GM12801 (cell line): Measurements from ENCODE around the gene TK2.

Source experiments
- TF ChIP-seq, protein P1 (sequence below): IDR thresholded peaks from one replicate; pipeline ENCODE4 v1.5.1; 2011; ENCODE audit warnings: control low read depth; ENCODE audit not compliant: insufficient read length; ENCODE audit errors: extremely low read depth

The TK2 gene

GRCh38 chr16:66513111-66513723 is 36.7 kb downstream of the TK2 start:
- TF ChIP-seq, protein P1, sequence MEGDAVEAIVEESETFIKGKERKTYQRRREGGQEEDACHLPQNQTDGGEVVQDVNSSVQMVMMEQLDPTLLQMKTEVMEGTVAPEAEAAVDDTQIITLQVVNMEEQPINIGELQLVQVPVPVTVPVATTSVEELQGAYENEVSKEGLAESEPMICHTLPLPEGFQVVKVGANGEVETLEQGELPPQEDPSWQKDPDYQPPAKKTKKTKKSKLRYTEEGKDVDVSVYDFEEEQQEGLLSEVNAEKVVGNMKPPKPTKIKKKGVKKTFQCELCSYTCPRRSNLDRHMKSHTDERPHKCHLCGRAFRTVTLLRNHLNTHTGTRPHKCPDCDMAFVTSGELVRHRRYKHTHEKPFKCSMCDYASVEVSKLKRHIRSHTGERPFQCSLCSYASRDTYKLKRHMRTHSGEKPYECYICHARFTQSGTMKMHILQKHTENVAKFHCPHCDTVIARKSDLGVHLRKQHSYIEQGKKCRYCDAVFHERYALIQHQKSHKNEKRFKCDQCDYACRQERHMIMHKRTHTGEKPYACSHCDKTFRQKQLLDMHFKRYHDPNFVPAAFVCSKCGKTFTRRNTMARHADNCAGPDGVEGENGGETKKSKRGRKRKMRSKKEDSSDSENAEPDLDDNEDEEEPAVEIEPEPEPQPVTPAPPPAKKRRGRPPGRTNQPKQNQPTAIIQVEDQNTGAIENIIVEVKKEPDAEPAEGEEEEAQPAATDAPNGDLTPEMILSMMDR, result no peak

DNA sequence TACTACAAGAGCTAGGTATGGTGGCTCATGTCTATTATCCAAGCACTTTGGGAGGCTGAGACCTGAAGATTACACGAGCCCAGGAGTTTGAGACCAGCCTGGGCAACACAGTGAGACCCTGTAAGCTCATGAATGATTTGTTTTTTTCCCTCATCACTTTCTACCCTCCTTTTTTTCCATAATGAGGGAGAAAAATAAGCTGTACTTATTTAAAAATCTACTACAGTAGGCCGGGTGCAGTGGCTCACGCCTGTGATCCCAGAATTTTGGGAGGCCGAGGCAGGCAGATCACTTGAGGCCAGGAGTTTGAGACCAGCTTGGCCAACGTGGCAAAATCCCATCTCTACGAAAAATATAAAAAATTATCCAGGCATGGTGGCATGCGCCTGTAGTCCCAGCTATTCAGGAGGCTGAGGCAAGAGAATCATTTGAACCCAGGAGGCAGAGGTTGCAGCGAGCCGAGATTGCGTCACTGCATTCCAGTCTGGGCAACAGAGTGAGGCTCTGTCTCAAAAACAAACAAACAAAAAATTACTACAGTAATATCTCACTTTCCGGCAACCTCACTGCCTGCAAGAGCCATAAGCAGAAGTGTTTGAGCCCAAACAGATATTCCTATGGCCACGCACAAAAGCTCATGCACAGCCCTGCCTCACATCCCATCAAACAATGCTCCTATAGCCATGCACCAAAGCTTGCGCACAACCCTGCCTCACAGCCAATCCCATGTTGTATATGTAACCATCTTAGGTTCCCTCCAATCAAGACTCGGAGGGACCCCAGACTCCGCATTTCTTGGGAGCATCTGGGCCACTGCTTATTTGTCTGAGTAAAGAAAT is 37.4 kb downstream of the TK2 start:
- TF ChIP-seq, protein P1, result no peak

DNA sequence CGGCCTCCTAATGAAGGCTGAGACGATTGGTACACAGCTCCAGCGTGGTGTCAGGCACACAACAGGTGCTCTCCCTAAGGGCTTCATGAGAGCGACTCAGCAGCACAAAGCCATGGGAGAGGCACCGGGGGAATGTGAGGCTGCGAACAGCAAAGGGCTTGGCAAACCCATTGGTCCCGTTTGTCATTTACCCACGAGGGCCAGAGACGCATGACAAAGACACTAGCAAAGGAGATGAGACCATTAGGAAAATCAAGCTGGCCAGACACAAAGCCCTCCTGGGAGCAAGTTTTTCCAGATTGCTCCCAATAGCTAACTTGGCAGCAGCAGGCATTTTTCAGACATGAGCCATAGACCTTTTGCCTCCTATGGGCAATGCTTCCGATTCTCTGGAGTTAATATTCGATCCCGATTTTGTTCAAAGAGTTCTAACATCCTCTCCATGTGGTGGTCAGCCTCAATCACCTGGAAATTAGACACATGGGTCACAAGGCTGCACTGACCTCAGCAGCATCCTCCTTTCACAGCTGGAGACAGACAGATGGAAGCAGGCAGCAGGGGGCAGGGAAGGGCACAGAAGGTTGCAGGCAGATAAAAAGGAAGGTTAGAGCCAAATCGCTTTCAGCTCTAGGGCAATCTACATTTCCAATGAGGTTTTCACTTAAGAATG is 38.2 kb downstream of the TK2 start:
- TF ChIP-seq, protein P1, result no peak

DNA sequence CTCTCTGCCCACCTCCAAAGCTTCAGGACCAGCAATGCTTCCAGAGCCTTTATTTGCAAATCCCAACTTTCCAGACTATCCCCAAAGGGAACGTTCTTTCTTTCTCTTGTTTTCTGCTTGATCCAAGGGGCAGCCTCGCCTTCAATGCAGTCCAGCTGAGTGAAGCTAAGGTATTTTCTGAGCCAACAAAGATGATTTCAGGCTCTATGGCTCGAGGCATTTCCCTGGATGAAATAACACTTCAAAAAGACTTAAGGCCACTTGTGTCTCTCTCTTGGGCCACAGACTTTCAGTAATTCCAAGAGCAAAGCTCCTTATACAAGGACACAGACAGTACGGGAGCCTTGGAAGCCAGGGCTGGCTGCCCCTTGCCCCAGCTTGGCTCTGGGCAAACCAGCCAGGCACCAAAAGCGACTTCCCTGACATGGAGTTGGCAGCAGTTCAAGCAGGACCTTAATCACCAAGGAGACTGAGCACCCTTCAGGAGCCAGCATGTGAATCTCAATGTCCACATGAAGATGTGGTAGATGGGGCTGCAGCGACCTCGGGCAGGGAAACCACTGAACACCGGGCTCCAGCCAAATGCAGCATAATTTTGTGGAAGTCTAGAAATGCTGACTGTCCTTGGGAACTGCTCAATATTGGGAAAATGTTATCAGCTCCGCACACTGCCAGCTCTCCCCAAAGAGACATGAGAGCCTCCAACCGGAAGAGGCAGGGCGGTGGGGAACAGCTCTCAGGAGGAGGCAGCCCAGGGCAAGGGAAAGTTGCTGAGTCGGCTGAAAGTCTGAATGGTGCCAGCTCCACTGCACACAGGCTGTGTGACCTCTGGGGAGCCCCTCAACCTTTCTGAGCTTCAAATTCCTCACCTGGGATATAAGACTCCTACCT is 39.0 kb downstream of the TK2 start:
- TF ChIP-seq, protein P1, result no peak

- TF ChIP-seq, protein P1, result no peak
These were observed 39.6 kb downstream of the TK2 start for GRCh38 chr16:66510298-66510697.

GRCh38 chr16:66509576-66509975 is 40.3 kb downstream of the TK2 start:
- TF ChIP-seq, protein P1, result no peak
